HG02642 (cell line): ENCODE results near the gene KRT6A.

Experiments
- ATAC-seq: cut with Tn5 transposase; IDR thresholded peaks from one replicate; pipeline ENCODE4 v1.9.1; 2021; ENCODE audit warnings: mild to moderate bottlenecking; ENCODE audit not compliant: unreplicated experiment, poor library complexity

KRT6A gene

DNA sequence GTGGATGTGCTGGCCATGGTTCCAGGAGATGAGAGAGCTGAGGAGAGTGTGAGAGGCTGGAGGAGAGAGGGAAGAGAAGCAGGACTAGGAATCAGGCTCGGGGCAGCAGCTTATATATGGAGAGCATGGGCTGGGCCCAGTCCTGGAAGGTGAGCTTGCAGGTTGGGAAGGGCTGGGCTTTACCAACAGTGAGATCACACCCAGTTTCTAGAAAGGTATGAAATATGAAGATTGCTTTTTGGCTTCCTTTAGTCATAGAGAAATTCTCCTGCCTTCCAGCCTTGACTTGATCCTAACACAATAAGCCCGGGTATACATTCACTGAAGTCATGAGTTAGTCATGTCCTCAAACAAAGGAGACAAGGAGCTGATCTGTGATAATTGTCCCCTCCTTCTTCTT, at the start of gene KRT6A:
Gene KRT6A, minus strand, starts transcription at position 86 of the 400 bp plus-strand sequence. Its CDS starts 69 bp downstream, at position 17.
- ATAC-seq = no peak

GRCh38 chr12:52542157-52542556, 49.1 kb upstream of the KRT6A start:
- ATAC-seq = no peak

DNA sequence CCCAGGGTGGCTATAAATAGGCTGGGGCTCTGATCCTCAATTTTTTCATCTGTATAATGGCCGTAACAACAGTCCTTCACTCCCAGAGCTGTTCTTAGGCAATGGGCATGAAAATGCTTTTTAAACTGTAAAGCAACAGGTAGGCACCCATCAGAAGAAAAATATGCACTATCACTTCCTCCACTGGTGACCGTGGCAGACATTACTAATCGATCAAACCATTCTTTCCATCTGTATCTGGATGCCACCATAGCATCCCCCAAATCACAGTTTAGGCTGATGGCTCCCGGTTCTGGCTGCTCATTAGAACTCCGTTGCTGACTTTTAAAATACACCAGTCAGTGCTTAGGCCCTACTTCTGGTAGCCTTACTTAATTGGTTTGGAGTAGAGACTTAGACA, 48.7 kb upstream of the KRT6A start:
- no peak for ATAC-seq

- ATAC-seq = no peak
These were observed 47.5 kb upstream of the KRT6A start for GRCh38 chr12:52540531-52540930.

GRCh38 chr12:52539821-52540173, 46.7 kb upstream of the KRT6A start:
- ATAC-seq = no peak

- no peak for ATAC-seq
These were observed 46.2 kb upstream of the KRT6A start for GRCh38 chr12:52539083-52539820.

GRCh38 chr12:52537101-52537500, 44.0 kb upstream of the KRT6A start:
- ATAC-seq = no peak

DNA sequence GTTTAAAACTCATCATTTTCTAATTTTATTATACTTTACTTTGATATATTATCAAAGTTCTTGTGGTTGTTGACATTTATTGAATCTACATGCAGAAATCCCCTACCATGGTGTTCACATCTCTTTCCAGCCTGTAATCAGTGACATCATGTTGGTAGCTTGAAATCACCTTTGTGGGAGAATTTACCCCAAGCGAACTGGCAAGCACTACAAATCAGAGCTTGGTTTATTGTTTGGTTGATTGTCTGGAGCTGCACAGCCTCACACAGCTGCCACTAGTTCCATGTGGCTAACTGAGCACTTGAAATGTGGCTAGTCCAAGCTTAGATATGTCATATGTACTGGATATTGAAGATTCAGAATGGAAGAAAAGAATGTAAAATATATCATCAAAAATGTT, 42.5 kb upstream of the KRT6A start:
- no peak for ATAC-seq

DNA sequence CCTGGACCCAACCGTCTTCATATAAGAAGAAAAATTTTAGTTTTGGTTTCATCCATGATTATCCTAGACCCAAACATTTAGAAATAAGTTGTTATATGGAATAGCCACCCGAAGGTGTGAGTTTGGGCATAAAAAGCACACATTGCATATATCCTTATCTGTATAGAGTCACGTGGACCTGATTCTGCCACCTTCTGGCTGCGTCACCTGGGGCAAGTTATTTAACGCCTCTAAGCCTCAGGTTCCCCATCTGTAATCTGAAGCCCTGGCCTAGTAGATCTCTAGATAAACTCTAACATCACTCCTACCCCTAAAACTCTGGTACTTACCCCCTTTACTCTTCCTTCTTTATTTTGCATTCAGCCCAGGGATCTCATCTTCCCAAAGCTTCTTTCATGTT, 41.4 kb upstream of the KRT6A start:
- ATAC-seq = no peak

DNA sequence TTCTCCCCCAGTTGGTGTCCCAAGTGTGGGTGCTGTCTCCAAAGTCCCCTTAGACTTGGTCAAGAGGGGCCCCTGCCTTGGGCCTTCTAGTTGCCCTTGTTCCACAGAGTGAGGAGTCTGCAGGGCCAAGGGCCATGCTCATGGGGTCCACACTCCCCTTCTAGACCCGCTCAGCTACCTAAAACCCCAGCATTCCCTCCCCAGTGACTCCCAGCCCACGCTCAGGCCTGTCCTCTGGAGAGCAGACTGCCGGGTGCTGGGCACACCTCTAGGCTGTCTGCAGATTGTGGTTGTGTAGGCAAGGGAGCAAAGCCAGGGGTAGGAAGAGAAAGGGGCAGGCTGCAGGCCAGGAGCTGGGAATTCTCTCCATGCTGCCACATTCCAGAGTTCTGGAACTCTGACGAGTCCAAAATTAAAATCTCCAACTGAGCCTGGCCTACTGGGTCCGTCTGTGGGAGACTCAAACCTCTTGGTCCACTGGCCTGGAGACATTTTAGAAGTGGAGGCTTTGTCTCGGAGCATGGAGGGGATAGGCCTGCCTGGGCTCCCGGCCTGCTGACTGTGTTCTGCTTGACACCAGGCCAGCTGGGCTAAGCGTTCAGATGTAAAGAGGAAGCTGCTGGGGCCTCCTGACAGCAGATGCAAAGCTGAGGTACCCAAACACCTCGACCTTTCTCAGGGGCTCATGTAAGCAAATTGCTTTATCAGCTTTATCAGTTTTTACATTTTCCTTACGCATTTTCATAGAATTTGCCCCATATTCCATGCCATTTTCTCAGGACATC, 40.8 kb upstream of the KRT6A start:
- ATAC-seq = no peak

DNA sequence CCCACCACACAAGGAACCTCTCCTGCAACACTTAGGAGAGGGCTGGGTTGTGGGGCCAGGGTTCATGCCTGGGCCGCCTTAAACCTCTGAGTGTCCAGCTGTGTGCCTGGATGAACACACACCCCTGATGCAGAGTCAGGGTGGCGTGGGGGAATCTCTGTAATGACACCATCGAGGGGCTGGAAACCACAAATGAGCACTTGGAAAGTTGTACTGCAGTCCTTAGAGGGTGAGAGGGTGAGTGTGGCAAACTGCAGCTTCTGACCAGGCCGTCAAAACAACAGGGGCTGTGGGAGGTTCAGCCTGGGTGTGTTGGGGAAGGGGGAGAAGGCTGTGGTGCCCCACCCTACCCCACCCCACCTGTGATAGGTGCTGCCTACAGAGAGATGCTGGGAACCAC, 39.6 kb upstream of the KRT6A start:
- no peak for ATAC-seq

GRCh38 chr12:52531566-52532300, 38.7 kb upstream of the KRT6A start:
- ATAC-seq = no peak

DNA sequence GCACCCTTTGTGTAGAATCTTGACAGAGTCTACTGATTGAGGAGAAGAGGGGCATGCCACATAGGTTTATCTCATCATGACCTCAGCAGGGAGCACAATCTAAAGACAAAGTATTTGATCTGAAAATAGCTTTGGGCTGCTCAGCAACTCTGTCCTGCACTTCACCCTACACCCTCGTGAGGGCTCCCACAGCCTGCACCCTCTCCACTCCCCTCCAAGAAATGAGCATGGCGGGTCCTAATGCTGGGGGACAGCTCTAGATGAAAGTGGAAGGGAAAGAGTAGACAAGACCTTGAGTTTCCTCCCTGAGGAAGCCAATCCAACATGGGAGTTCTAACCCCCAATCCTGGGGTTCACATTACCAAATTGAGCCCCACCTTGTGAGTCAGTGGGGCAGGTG, 37.8 kb upstream of the KRT6A start:
- ATAC-seq = no peak

DNA sequence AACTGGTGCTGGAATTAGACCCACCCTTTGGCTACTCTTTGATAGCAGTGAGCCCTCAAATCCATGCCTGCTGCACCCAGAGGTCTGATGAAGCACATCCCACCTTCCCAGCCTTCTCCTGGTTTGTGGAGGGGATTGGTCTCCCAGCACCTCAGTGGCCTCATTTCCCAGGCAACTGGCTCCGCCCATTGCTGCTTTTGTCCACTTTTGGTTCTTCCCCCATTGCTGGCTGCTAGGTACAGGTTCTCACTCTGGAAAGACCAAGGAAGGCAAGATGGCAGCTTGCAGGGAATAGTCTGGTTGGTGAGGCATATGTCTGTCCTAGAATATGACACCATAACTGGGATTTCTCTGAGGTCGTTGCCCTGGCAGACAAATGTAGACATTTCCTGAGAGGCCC, 37.3 kb upstream of the KRT6A start:
- no peak for ATAC-seq

- no peak for ATAC-seq
These were observed 36.8 kb upstream of the KRT6A start for GRCh38 chr12:52529846-52530245.

DNA sequence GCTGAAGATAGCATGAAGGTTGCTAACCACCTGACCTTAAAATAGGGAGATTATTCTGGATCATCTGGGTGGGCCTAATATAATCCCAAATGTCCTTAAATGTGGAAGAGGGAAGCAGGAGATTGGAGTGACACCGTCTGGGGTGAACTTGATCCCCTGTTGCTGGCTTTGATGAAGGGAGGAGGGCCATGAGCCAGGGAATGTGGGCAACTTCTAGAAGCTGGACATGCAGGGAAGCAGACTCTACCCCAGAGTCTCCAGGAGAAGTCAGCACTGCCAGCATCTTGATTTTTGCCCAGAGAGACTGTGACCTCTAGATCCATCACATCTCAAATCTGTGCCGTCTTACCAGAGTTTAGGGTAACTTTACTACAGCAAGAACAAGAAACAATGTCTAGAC, 36.4 kb upstream of the KRT6A start:
- ATAC-seq = no peak

- ATAC-seq = no peak
These were observed 35.6 kb upstream of the KRT6A start for GRCh38 chr12:52528641-52529143.

GRCh38 chr12:52527121-52527800, 34.2 kb upstream of the KRT6A start:
- no peak for ATAC-seq

DNA sequence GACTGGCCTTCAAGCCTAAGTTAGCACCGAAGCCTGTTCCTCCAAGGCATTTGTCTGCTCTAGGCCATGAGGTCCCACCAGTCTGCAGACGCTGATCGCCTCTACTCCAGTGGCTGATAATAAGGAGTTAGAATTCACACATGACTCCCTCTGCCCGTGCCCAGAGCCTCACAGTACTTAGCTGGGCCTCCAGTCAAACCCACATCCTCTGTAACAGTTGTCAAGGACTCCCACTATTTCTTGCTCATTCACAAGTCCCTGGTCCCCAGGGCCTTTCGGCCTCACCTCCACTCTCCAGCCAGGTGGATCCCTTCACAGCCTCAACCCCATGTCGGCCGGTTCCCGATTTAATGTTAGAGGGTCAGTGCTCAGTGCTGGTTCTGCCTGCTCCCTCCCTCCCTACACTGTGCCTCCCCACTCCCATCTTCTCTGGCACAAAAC, 33.5 kb upstream of the KRT6A start:
- no peak for ATAC-seq
